ENCODE results near the gene MAGI2.

Gene MAGI2

DNA sequence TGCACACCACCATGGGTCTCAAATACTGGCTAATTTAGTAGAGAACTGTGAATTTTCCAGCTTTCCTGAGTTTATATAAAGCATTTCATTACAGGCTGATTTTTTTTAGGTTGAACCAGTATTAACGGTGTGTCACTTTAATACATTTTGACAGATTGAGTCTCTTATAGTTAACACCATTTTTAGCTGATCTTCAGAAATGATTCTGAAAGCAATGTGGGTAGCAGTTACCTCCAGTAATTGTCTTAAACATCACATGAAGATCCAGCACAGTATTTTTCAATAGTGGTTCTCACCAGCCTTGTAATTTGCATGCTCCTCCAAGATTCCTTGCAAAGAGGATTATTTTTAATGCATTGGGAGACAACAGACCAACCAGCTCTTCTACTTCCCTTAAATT is 961.3 kb downstream of the MAGI2 start:
- TF ChIP-seq CTCF (conservative IDR thresholded peaks at IDR 0.05): no peak
- no peak overlapping the region for H3K27ac ChIP-seq

DNA sequence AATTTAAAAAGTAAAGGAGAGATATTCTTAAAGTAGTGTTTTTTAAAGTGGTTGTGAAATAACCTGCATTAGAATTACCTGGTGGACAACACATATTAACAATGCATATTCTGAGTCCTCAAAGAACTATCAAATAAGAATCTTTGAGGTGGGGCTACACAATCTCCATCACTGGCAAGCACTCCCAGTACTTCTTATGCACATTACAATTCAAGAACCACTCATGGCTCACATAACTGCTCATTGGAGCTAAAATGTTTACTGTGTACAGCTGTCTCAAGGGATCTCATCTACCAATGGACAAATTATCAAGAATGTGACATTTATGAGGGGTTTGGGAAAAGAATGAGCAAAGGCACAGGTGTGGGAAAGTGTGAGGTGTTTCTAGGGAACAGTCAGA is 962.9 kb downstream of the MAGI2 start:
- no peak for TF ChIP-seq CTCF (conservative IDR thresholded peaks at IDR 0.05)
- H3K27ac ChIP-seq: no peak overlapping the region

- no peak overlapping the region for H3K27ac ChIP-seq
- TF ChIP-seq CTCF (conservative IDR thresholded peaks at IDR 0.05): no peak
These were observed 963.8 kb downstream of the MAGI2 start for GRCh38 chr7:78489476-78490240.

DNA sequence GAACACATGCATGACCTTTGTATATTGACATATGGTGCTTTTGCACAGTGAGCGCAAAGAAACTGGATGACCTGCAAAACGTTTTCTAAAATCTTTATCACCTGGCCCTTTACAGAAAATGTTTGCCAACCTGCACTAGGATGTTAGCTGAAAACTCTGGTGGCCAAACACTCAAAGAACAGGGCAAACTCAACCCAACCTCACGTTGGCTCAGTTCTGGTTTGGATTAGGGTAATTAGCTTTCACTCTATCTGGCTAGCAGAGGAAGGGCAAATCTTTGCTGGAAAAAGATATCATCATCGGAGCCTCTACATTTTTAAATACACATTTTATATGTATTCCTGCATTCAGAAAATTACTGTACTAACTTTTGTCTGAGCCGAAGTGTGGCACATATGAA is 966.0 kb downstream of the MAGI2 start:
- peak overlapping the region; percentile 5; the same call in 1 of the 2 replicates for H3K27ac ChIP-seq
- 0 out of 2 replicates have a peak, but pooled peaks have one; percentile 20 for TF ChIP-seq CTCF (conservative IDR thresholded peaks at IDR 0.05)

- no peak for TF ChIP-seq CTCF (conservative IDR thresholded peaks at IDR 0.05)
- H3K27ac ChIP-seq: no peak overlapping the region
These were observed 974.1 kb downstream of the MAGI2 start for GRCh38 chr7:78479348-78479747.

- TF ChIP-seq CTCF (conservative IDR thresholded peaks at IDR 0.05): no peak
- no peak overlapping the region for H3K27ac ChIP-seq
These were observed 976.5 kb downstream of the MAGI2 start for GRCh38 chr7:78476851-78477405.

DNA sequence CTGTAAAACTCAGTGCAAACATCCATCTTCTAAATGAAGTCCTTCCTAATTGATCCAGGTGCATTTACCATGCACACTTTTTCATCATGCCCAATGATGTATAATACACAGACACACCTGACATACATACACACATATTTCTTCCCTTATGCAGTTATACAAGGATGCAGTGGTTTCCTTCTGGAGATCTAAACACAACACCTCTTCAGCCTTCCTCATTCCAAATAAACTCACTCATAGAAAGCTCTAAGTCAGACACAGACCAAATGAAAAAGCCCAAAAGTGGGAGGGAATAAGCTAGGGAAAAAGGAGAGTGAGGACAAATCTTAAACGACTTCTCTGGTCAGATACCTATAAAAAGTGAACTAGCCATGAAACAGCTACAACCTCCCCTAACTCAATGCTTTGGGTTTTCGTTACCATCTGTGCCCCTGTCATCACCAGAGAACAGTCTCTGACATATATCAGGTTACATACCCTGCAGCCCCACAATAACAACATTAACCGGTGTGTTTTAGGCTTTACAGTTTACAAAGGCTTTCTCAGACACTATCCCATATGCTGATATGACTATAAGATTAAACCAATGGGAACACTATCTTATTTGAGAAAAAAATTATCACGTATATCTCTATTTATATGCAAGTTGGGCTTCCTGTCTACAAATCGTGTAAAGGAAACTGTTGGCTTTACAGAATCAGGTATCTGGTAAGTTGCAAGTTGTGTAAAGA is 979.7 kb downstream of the MAGI2 start:
- no peak overlapping the region for H3K27ac ChIP-seq
- no peak for TF ChIP-seq CTCF (conservative IDR thresholded peaks at IDR 0.05)
